GM06990 (cell line): ENCODE measurements around the gene CPN2.

Experiments used
- DNase-seq: peaks from one replicate; pipeline ENCODE4 v3.0.0-alpha.2; 2011; ENCODE audit not compliant: insufficient read length; ENCODE audit errors: extremely low read depth
- H3K27me3 ChIP-seq: replicated peaks from 2 replicates; pipeline ENCODE4 v1.6.0; 2011; ENCODE audit warnings: low read length; ENCODE audit not compliant: control insufficient read depth, insufficient read depth
- H3K36me3 ChIP-seq: 2 replicates; pipeline ENCODE4 v1.5.1; 2011; ENCODE audit warnings: low read length; ENCODE audit not compliant: control insufficient read depth, insufficient read depth
- H3K4me3 ChIP-seq: replicated peaks from 2 replicates; pipeline ENCODE4 v1.5.1; 2011; ENCODE audit warnings: low read depth, mild to moderate bottlenecking, control low read depth, low read length
- CTCF ChIP-seq: IDR thresholded peaks from 2 replicates; pipeline ENCODE4 v1.5.1; 2011; ENCODE audit warnings: low read length, control low read depth, mild to moderate bottlenecking, inconsistent platforms; ENCODE audit not compliant: insufficient read depth, poor library complexity, severe bottlenecking

The CPN2 gene

GRCh38 chr3:194364652-194365434 lies 13.7 kb upstream of the CPN2 start:
- Histone ChIP-seq H3K4me3 (no peak overlapping the region), H3K27me3 (no peaks in the 10 kb centered on the region; the same call in 1 of the 2 replicates), H3K36me3 (no peaks in the 10 kb centered on the region)
- DNase-seq: no peak
- TF ChIP-seq CTCF: no peak

GRCh38 chr3:194364314-194364651 lies 13.2 kb upstream of the CPN2 start:
- Histone ChIP-seq H3K36me3 (no peaks in the 10 kb centered on the region), H3K27me3 (no peaks in the 10 kb centered on the region; the same call in 1 of the 2 replicates), H3K4me3 (no peak overlapping the region)
- no peak for DNase-seq
- no peak for TF ChIP-seq CTCF

GRCh38 chr3:194360568-194360967 lies 9.4 kb upstream of the CPN2 start:
- no peak for TF ChIP-seq CTCF

DNA sequence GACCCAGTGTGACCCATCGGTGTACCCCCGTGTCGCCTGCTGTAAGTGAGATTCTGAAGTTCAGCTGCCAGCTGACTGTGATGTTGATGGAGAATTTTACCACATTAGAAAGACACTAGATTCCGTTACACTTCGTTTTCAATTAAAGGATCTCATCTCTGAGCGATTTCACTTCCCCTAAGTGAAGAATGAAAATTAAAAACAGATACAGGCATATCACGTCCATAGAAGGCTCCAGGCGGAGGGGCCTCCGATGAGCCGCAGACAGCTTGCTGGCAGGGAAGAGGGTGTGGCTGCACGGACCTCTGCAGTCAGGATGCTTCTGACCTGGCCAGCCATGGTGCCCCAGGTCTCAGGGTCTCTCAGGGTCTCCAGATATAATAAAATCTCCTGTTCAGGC lies 6.6 kb upstream of the CPN2 start:
- no peak for DNase-seq
- Histone ChIP-seq H3K27me3 (no peaks in the 10 kb centered on the region), H3K36me3 (no peaks in the 10 kb centered on the region), H3K4me3 (no peak overlapping the region)
- TF ChIP-seq CTCF: no peak

More at GRCh38 chr3:194360568-194360967, 9.4 kb upstream of the CPN2 start:
- DNase-seq: no peak
- H3K4me3 ChIP-seq: no peak overlapping the region
- H3K36me3 ChIP-seq: no peaks in the 10 kb centered on the region
- H3K27me3 ChIP-seq: no peaks in the 10 kb centered on the region; the same call in 1 of the 2 replicates

DNA sequence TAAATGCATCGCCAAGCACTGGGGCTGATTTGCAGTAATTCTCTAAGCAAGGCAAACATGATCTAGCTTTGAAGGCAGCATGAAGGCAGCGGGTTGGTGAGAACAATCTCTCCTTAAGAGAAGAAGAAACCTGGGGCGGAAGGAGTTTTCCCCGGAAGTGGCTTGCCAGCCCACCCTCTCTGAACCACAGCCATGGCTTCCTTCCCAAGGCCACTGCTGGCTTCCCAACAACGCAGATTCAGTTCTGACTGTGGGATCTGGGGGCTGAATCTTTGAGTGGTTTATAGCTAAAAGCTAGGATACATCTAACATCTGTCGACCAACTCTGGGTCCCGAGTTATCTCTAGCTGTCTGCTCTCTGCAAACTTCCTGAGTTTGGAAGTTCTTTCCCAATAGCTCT lies 4.3 kb upstream of the CPN2 start:
- no peak for DNase-seq
- Histone ChIP-seq H3K36me3 (no peaks in the 10 kb centered on the region), H3K27me3 (no peaks in the 10 kb centered on the region), H3K4me3 (no peak overlapping the region)
- no peak for TF ChIP-seq CTCF
